22Rv1 (cell line): Measurements from ENCODE around the gene FZD7.

ENCODE experiments used
- H3K27ac ChIP-seq: fragments of 450-650 bp; 2 replicates; pipeline ENCODE4 v1.5.1; 2017
- CTCF ChIP-seq: fragments of 450-650 bp; IDR thresholded peaks from 2 replicates; pipeline ENCODE4 v1.5.1; 2017; ENCODE audit warnings: mild to moderate bottlenecking
- ZFX ChIP-seq: fragments of 450-650 bp; IDR thresholded peaks from 2 replicates; pipeline ENCODE4 v1.6.1; 2017; ENCODE audit warnings: antibody characterized with exemption, borderline replicate concordance

FZD7 gene

GRCh38 chr2:201990069-201990468 is 43.6 kb upstream of the FZD7 start:
- TF ChIP-seq ZFX, result no peak
- no peak for TF ChIP-seq CTCF
- H3K27ac ChIP-seq, result no peak overlapping the region

GRCh38 chr2:201992960-201993359 is 40.7 kb upstream of the FZD7 start:
- no peak for TF ChIP-seq ZFX
- no peak for TF ChIP-seq CTCF
- H3K27ac ChIP-seq, result no peak overlapping the region

GRCh38 chr2:201994973-201995638 is 38.5 kb upstream of the FZD7 start:
- H3K27ac ChIP-seq, result no peak overlapping the region
- TF ChIP-seq ZFX (no peak), CTCF (no peak)

- no peak for TF ChIP-seq ZFX
- no peak for TF ChIP-seq CTCF
- no peak overlapping the region for H3K27ac ChIP-seq
These were observed 37.6 kb upstream of the FZD7 start for GRCh38 chr2:201996006-201996405.

- TF ChIP-seq CTCF, result no peak
- no peak for TF ChIP-seq ZFX
- no peak overlapping the region for H3K27ac ChIP-seq
These were observed 36.9 kb upstream of the FZD7 start for GRCh38 chr2:201996679-201997314.

GRCh38 chr2:201999279-201999678 is 34.4 kb upstream of the FZD7 start:
- TF ChIP-seq CTCF (no peak), ZFX (no peak)

GRCh38 chr2:202001826-202002225 is 31.8 kb upstream of the FZD7 start:
- no peak overlapping the region for H3K27ac ChIP-seq
- TF ChIP-seq CTCF (no peak), ZFX (no peak)

More at GRCh38 chr2:201999279-201999678, 34.4 kb upstream of the FZD7 start:
- H3K27ac ChIP-seq, result no peak overlapping the region
